Sigmoid colon (tissue), 7 donors: ENCODE measurements around the gene TNFRSF18. TPM values are rescaled to one million over a fixed set of nuclear protein-coding genes. Genes with fewer than 3 reads are reported as not detected.
"Not testable (repeated sequence)": the region's sequence is repeated elsewhere in the genome, so short reads cannot be mapped to it uniquely, and the experiment has no call there.

ENCODE experiments used
- DNase-seq: peaks from one replicate; pipeline ENCODE4 v3.0.0-alpha.2; 2019
- H3K27ac ChIP-seq, 4 donors: fragments of 200-600 bp; sonication (generic); one replicate each; pipeline ENCODE4 v1.5.1; 2016 to 2019; ENCODE audit warnings: mild to moderate bottlenecking in 1 of 4
- H3K27me3 ChIP-seq, 3 donors: fragments of 200-600 bp; sonication (generic); one replicate each; pipeline ENCODE4 v1.5.1; 2019; ENCODE audit warnings: mild to moderate bottlenecking in 1 of 3
- H3K36me3 ChIP-seq, 4 donors: fragments of 200-600 bp; sonication (generic); one replicate each; pipeline ENCODE4 v1.5.1; 2016 to 2019
- H3K4me1 ChIP-seq, 4 donors: fragments of 200-600 bp; sonication (generic); one replicate each; pipeline ENCODE4 v1.5.1; 2017 to 2019
- H3K4me3 ChIP-seq, 4 donors: fragments of 200-600 bp; sonication (generic); one replicate each; pipeline ENCODE4 v1.5.1; 2017 to 2019; ENCODE audit warnings: mild to moderate bottlenecking in 2 of 4, moderate library complexity in 1 of 4
- H3K9me3 ChIP-seq, 4 donors: fragments of 200-600 bp in 3 of 4; sonication (generic) in 3 of 4; one replicate each; pipeline versions ENCODE4 v1.5.1 to v1.6.1; 2013 to 2019
- EP300 ChIP-seq, 4 donors: sonication (generic); formaldehyde crosslinking; IDR thresholded peaks; one replicate each; pipeline ENCODE4 v1.6.1; 2017; ENCODE audit warnings: antibody characterized with exemption in 4 of 4
- POLR2A ChIP-seq, 2 donors: fragments of 450-650 bp; IDR thresholded peaks; one replicate each; pipeline ENCODE4 v1.6.1; 2016; ENCODE audit warnings: antibody characterized with exemption in 2 of 2, mild to moderate bottlenecking in 2 of 2, moderate library complexity in 2 of 2
- POLR2AphosphoS5 ChIP-seq, 4 donors: sonication (generic); formaldehyde crosslinking; IDR thresholded peaks; one replicate each; pipeline ENCODE4 v1.6.1; 2017; ENCODE audit warnings: antibody characterized with exemption in 4 of 4
- WGBS, 2 donors: extraction: QIAGEN DNeasy Blood & Tissue Kit; methylation state at CpG; one replicate each; pipeline ENCODE4 v1.1.7; 2013; 5-methylcytosine and 5-hydroxymethylcytosine counted together
- intact Hi-C: fragments of 100-400 bp; cut with DNase I; formaldehyde crosslinking; loops from one replicate; pipeline ENCODE4 v1.15.1; 2023
- polyA plus RNA-seq, 3 donors: library from polyadenylated mRNA; stranded (reverse); fragments of 200-250 nt; gene quantifications; one replicate each; pipeline ENCODE4 v1.2.3, GENCODE V29; 2013
- total RNA-seq, 4 donors: library from RNA; depleted of rRNA; stranded (reverse); fragments of >200 nt; gene quantifications; one replicate each; pipeline ENCODE4 v1.1.0, GENCODE V29; 2016
- TF ChIP-seq, protein P1 (sequence below), 4 experiments: fragments of 450-650 bp in 3 of 4; fragments of 200-600 bp in 1 of 4; IDR thresholded peaks; one replicate each; pipeline ENCODE4 v1.5.1; 2016 to 2019; ENCODE audit warnings: antibody characterized with exemption in 4 of 4, mild to moderate bottlenecking in 3 of 4, moderate library complexity in 2 of 4
- donor health status: healthy with polysubstance abuse.
- donor health status: Bipolar disorder and iron deficiency.
- donor health status: healthy.

The TNFRSF18 gene
- total and polyA plus RNA-seq, 7 donors, result 0.71 to 3.9 (median 1.2) TPM; not detected in 4

DNA sequence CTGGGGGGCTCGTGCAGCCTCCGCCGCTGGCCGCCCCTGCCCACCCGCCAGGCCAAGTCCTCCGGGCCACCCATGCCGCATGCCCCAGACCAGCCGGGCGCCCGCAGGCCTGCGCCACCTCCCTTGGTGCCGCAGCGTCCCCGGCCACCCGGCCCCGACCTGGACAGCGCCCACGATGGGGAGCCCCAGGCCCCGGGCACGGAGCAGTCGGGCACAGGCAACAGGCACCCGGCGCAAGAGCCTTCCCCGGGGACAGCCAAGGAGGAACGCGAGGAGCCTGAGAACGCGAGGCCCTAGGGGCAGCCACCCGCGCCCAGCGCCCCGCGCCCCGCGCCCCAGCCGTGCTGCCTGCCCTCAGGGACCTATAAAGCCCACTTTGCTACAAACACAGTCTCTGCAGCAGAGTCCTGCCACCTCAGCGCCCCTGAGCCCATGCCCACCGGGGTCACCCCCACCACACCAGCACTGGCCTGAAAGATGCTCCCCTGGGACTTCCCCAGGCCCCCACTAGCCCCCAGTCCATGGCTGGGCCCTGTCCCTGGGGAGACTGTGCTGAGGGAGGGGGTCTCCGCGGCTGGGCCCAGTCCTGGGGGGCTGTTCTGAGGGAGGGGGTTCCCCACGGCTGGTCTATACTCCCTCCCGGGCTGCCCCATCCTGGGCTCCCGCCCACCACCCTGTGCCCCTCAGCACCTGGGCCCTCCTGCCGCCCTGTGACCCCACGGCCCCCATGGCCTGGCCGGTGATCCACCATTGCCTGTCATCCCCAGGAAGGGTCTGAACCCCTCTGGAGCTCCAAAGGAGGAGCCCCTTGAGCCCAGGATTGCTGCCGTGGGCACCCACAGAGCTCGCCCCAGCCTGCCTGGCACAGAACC, 8.6 kb downstream of the TNFRSF18 start:
- Histone ChIP-seq H3K27me3 (peaks cover 3 to 16% (median 5%) of the 10 kb centered on the region in 3 donors), H3K9me3 (peaks cover 0 to 6% (median 4%) of the 10 kb centered on the region in 4 donors), H3K27ac (no peak overlapping the region), H3K4me1 (peaks cover 0 to 10% (median 10%) of the 10 kb centered on the region in 4 donors), H3K4me3 (no peak overlapping the region), H3K36me3 (no peaks in the 10 kb centered on the region)
- WGBS, 2 donors, result 92% methylated on average over 48 of the region's 48 CpGs
- intact Hi-C loops, result no loop called here
- TF ChIP-seq, protein P1, sequence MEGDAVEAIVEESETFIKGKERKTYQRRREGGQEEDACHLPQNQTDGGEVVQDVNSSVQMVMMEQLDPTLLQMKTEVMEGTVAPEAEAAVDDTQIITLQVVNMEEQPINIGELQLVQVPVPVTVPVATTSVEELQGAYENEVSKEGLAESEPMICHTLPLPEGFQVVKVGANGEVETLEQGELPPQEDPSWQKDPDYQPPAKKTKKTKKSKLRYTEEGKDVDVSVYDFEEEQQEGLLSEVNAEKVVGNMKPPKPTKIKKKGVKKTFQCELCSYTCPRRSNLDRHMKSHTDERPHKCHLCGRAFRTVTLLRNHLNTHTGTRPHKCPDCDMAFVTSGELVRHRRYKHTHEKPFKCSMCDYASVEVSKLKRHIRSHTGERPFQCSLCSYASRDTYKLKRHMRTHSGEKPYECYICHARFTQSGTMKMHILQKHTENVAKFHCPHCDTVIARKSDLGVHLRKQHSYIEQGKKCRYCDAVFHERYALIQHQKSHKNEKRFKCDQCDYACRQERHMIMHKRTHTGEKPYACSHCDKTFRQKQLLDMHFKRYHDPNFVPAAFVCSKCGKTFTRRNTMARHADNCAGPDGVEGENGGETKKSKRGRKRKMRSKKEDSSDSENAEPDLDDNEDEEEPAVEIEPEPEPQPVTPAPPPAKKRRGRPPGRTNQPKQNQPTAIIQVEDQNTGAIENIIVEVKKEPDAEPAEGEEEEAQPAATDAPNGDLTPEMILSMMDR (IDR thresholded peaks at IDR 0.05), result no peak
- TF ChIP-seq POLR2AphosphoS5 (IDR thresholded peaks at IDR 0.05), result no peak
- TF ChIP-seq EP300 (IDR thresholded peaks at IDR 0.05), result no peak
- TF ChIP-seq POLR2A (IDR thresholded peaks at IDR 0.05), result no peak
- DNase-seq, result no peak

DNA sequence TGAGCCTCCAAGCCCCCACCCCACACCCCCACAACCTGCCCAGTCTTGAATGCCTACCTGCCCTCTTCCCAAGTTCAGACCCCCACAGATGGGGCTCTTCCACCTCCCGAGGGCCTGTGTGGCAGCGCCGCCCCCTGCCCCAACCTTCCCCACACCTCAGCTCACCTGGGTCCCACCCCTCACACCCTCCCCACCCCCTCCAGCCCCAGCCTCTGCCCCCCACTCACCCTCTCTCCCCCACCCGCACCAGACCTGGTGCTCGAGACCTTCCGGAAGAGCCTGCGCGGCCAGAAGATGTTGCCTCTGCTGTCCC, 9.2 kb downstream of the TNFRSF18 start:
- Histone ChIP-seq H3K4me3 (no peak overlapping the region), H3K27ac (no peak overlapping the region), H3K36me3 (no peaks in the 10 kb centered on the region), H3K27me3 (peaks cover 0 to 12% (median 5%) of the 10 kb centered on the region in 3 donors), H3K4me1 (peaks cover 0 to 10% (median 10%) of the 10 kb centered on the region in 4 donors), H3K9me3 (peaks cover 0 to 6% (median 4%) of the 10 kb centered on the region in 4 donors)
- intact Hi-C loops, result no loop called here
- TF ChIP-seq POLR2A (IDR thresholded peaks at IDR 0.05) (no peak), POLR2AphosphoS5 (IDR thresholded peaks at IDR 0.05) (no peak), EP300 (IDR thresholded peaks at IDR 0.05) (no peak)
- TF ChIP-seq, protein P1 (IDR thresholded peaks at IDR 0.05), result no peak
- 92 to 93% methylated on average over 8 of the region's 8 CpGs for WGBS, 2 donors
- DNase-seq, result no peak

DNA sequence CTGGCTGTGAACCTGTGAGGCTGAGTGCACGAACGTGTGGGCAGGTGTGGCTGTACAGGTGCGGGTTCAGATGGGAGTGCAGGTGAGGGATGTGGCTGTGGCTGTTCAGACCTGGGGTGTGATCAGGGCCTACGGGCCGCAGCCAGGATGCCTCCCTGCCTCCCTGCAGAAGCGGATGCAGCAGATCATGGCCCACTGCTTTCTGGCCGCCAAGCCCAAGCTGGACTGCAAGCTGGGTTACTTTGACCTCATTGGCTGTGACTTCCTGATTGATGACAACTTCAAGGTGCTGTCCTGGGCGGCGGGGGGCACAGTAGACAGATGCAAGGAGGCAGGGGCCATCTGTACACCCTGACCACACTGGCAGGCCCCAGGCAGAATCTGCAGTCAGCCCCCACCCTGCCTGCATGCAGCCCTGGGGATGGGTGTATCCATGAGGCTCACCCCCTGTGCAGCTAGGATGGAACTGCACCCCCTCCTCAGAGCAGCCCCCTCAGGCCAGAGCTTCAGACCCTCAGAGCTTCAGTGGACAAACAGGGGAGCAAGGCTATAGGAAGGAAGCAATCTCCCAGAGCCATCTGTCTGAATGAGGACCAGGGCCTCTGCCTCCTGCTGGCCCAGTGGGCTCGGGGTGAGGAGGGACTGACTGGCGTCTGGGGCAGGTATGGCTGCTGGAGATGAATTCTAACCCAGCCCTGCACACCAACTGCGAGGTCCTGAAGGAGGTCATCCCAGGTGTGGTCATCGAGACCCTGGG, 9.8 kb downstream of the TNFRSF18 start:
- Histone ChIP-seq H3K4me1 (peaks cover 0 to 10% (median 10%) of the 10 kb centered on the region in 4 donors), H3K36me3 (no peaks in the 10 kb centered on the region), H3K9me3 (peaks cover 0 to 6% (median 4%) of the 10 kb centered on the region in 4 donors), H3K4me3 (no peak overlapping the region), H3K27ac (no peak overlapping the region), H3K27me3 (peaks cover 0 to 12% (median 5%) of the 10 kb centered on the region in 3 donors)
- no peak for DNase-seq
- TF ChIP-seq, protein P1 (IDR thresholded peaks at IDR 0.05), result no peak
- TF ChIP-seq POLR2A (IDR thresholded peaks at IDR 0.05), result no peak
- TF ChIP-seq POLR2AphosphoS5 (IDR thresholded peaks at IDR 0.05), result no peak
- no peak for TF ChIP-seq EP300 (IDR thresholded peaks at IDR 0.05)
- WGBS, 2 donors, result 70 to 79% methylated on average over 13 of the region's 13 CpGs
- intact Hi-C loops, result no loop called here

DNA sequence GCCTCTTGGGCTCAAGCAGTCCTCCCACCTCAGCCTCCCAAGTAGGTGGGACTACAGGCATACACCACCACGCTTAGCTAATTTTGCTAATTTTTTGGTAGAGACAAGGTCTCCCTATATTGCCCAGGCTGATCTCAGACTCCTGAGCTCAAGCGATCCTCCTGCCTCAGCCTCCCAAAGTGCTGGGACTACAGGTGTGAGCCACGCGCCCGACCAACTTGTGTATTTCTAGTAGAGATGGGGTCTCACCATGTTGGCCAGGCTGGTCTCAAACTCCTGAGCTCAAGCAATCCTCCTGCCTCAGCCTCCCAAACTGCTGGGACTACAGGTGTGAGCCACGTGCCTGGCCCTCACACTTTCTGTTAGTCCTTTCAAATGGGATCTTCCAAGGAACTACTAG, 10.7 kb downstream of the TNFRSF18 start:
- H3K4me1 ChIP-seq, intact Hi-C loops, H3K9me3 ChIP-seq, DNase-seq, H3K36me3 ChIP-seq, H3K27ac ChIP-seq, H3K4me3 ChIP-seq, H3K27me3 ChIP-seq: not testable (repeated sequence)
- WGBS, 2 donors, result 84 to 98% methylated on average over 6 of the region's 6 CpGs

DNA sequence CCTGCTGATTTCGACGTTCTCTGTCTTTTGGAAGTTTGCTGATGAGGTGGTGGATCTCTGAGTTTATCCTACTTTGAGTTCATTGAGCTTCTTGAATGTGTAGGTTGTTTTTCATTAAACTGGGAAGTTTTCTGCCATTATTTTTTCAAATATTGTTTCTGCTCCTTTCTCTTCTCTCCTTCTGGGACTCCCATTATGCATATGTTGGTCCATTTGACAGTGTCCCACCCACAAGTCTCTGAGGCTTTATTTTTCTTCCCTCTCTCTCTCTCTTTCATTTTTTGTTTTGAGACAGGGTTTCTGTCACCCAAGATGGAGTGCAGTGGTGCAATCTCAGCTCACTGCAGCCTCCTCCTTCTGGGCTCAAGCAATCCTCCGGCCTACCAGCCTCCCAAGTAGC, 11.7 kb downstream of the TNFRSF18 start:
- Histone ChIP-seq H3K4me3 (no peak overlapping the region), H3K9me3 (peaks cover 0 to 6% (median 4%) of the 10 kb centered on the region in 4 donors), H3K27me3 (no peaks in the 10 kb centered on the region), H3K27ac (no peak overlapping the region), H3K4me1 (no peaks in the 10 kb centered on the region), H3K36me3 (no peaks in the 10 kb centered on the region)
- WGBS, 2 donors, result 82 to 96% methylated on average over 3 of the region's 3 CpGs
- no peak for TF ChIP-seq POLR2AphosphoS5 (IDR thresholded peaks at IDR 0.05)
- TF ChIP-seq, protein P1 (IDR thresholded peaks at IDR 0.05), result no peak
- no peak for TF ChIP-seq EP300 (IDR thresholded peaks at IDR 0.05)
- no peak for TF ChIP-seq POLR2A (IDR thresholded peaks at IDR 0.05)
- no peak for DNase-seq
- intact Hi-C loops, result no loop called here
